Lower leg skin (tissue), 3 donors: ENCODE measurements around the gene CAND1.

Experiments
- POLR2A ChIP-seq, 2 donors: fragments of 450-650 bp; IDR thresholded peaks; one replicate each; pipeline ENCODE4 v1.6.1; 2016 to 2017; ENCODE audit warnings: antibody characterized with exemption in 2 of 2, mild to moderate bottlenecking in 1 of 2, moderate library complexity in 1 of 2
- TF ChIP-seq, protein P1 (sequence below), 3 donors: fragments of 450-650 bp; IDR thresholded peaks; one replicate each; pipeline ENCODE4 v1.5.1; 2016; ENCODE audit warnings: antibody characterized with exemption in 3 of 3, mild to moderate bottlenecking in 3 of 3, moderate library complexity in 2 of 3

DNA sequence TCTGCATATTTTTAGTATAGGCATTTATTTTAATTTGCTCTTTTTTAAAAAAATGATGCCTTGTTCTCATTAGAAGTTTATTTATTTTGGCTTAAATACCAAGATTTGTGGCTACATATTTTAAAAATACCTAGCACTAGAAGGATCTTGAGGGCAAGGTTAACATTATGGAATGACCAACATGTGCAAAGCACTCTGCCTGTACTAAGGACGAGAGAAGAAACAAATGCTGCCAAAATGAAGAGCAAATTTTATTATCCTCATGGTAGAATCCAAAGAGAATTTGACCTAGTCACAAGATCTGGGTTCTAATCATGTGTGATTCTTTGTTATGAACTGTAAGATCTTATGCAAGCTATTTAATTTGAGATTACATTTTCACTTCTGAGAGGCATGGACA, 2.8 kb downstream of the CAND1 start:
- TF ChIP-seq, protein P1, sequence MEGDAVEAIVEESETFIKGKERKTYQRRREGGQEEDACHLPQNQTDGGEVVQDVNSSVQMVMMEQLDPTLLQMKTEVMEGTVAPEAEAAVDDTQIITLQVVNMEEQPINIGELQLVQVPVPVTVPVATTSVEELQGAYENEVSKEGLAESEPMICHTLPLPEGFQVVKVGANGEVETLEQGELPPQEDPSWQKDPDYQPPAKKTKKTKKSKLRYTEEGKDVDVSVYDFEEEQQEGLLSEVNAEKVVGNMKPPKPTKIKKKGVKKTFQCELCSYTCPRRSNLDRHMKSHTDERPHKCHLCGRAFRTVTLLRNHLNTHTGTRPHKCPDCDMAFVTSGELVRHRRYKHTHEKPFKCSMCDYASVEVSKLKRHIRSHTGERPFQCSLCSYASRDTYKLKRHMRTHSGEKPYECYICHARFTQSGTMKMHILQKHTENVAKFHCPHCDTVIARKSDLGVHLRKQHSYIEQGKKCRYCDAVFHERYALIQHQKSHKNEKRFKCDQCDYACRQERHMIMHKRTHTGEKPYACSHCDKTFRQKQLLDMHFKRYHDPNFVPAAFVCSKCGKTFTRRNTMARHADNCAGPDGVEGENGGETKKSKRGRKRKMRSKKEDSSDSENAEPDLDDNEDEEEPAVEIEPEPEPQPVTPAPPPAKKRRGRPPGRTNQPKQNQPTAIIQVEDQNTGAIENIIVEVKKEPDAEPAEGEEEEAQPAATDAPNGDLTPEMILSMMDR (IDR thresholded peaks at IDR 0.05) = no peak
- no peak for TF ChIP-seq POLR2A (IDR thresholded peaks at IDR 0.05)
